Endothelial cell of umbilical vein (primary cell): ENCODE measurements around the gene CUL2. TPM values are rescaled to one million over a fixed set of nuclear protein-coding genes. Genes with fewer than 3 reads are reported as not detected.

Experiments used
- BruUV-seq: library from RNA; stranded (reverse); fragments of 400-500 nt; replicated peaks from 2 replicates; lab custom pipeline; 2021; lab: Mats Ljungman, UMichigan
- CTCF ChIA-PET: fragments of 300-600, 350-600 bp; sonication (Branson Sonifier 250); formaldehyde crosslinking; loops from one replicate; lab custom pipeline; 2021; ENCODE audit warnings: antibody characterized with exemption, inconsistent platforms; lab: Charles Lee
- POLR2A ChIA-PET: fragments of 300-600, 350-600 bp; sonication (Branson Sonifier 250); formaldehyde crosslinking; loops from one replicate; lab custom pipeline; 2021; ENCODE audit warnings: antibody characterized with exemption, inconsistent platforms; lab: Charles Lee
- DNase-seq: peaks from one replicate; pipeline ENCODE4 v3.0.0-alpha.2; 2011; ENCODE audit warnings: low read depth, low spot score
- FAIRE-seq: peaks from 2 replicates; lab custom pipeline; 2011; peaks lifted over from hg19 to GRCh38; lab: Jason Lieb, UNC
- H2AFZ ChIP-seq: 2 replicates; pipeline ENCODE4 v1.6.0; 2012; ENCODE audit warnings: low read depth, low read length, control low read depth, inconsistent platforms
- H3K27ac ChIP-seq: 2 replicates; pipeline ENCODE4 v1.5.1; 2011; ENCODE audit warnings: low read depth, mild to moderate bottlenecking, control low read depth, low read length, moderate library complexity; ENCODE audit not compliant: insufficient read depth
- H3K27me3 ChIP-seq, 2 experiments: 2 replicates each; pipeline versions ENCODE4 v1.6.0 to v1.6.1; 2011; ENCODE audit warnings: low read length in 2 of 2, mixed read lengths in 1 of 2; ENCODE audit not compliant: control insufficient read depth in 2 of 2, insufficient read depth in 2 of 2
- H3K36me3 ChIP-seq, 2 experiments: 2 replicates in 1 of 2; 3 replicates in 1 of 2; pipeline ENCODE4 v1.5.1; 2011; ENCODE audit warnings: low read length in 2 of 2, mild to moderate bottlenecking in 1 of 2, moderate library complexity in 1 of 2; ENCODE audit not compliant: control insufficient read depth in 2 of 2, insufficient read depth in 2 of 2; ENCODE audit errors: extremely low read depth in 1 of 2
- H3K4me1 ChIP-seq: 3 replicates; pipeline ENCODE4 v1.5.1; 2011; ENCODE audit warnings: mild to moderate bottlenecking, low read length; ENCODE audit not compliant: control insufficient read depth, insufficient read depth; ENCODE audit errors: extremely low read depth
- H3K4me2 ChIP-seq: 2 replicates; pipeline ENCODE4 v1.6.1; 2011; ENCODE audit warnings: low read length, control low read depth, mixed read lengths; ENCODE audit not compliant: insufficient read depth
- H3K4me3 ChIP-seq, 3 experiments: fragments of 200-600 bp in 1 of 3; sonication (generic), shearing (Covaris generic) in 1 of 3; replicated peaks in 1 of 3; 2 replicates each; pipeline ENCODE4 v1.5.1; 2011 to 2016; ENCODE audit warnings: control low read depth in 3 of 3, low read length in 3 of 3, mild to moderate bottlenecking in 2 of 3, inconsistent platforms in 1 of 3, low read depth in 1 of 3, moderate library complexity in 1 of 3; ENCODE audit not compliant: insufficient read depth in 1 of 3
- H3K79me2 ChIP-seq: 2 replicates; pipeline ENCODE4 v1.6.0; 2012; ENCODE audit warnings: low read length, inconsistent platforms; ENCODE audit not compliant: control insufficient read depth, insufficient read depth
- H3K9ac ChIP-seq: replicated peaks from 2 replicates; pipeline ENCODE3; 2011; ENCODE audit warnings: low read length, control low read depth; ENCODE audit not compliant: insufficient read depth; ENCODE audit errors: extremely low read depth
- H3K9me1 ChIP-seq: replicated peaks from 3 replicates; pipeline ENCODE4 v1.6.0; 2011; ENCODE audit warnings: mild to moderate bottlenecking, low read length; ENCODE audit not compliant: control insufficient read depth, insufficient read depth; ENCODE audit errors: extremely low read depth
- H3K9me3 ChIP-seq: replicated peaks from 2 replicates; pipeline ENCODE4 v1.5.1; 2012; ENCODE audit warnings: low read length, inconsistent platforms; ENCODE audit not compliant: control insufficient read depth, insufficient read depth
- H4K20me1 ChIP-seq: replicated peaks from 2 replicates; pipeline ENCODE3; 2011; ENCODE audit warnings: mild to moderate bottlenecking, low read length; ENCODE audit not compliant: control insufficient read depth, insufficient read depth; ENCODE audit errors: extremely low read depth
- EZH2 ChIP-seq: IDR thresholded peaks from 2 replicates; pipeline ENCODE4 v1.6.1; 2012; ENCODE audit warnings: borderline replicate concordance, low read depth, mild to moderate bottlenecking, moderate library complexity, low read length, inconsistent platforms; ENCODE audit not compliant: severe bottlenecking
- FOS ChIP-seq: IDR thresholded peaks from 2 replicates; pipeline ENCODE4 v1.6.1; 2011; ENCODE audit warnings: mild to moderate bottlenecking, low read length, moderate library complexity, borderline replicate concordance; ENCODE audit not compliant: insufficient read depth
- GATA2 ChIP-seq: IDR thresholded peaks from 2 replicates; pipeline ENCODE4 v1.7.0; 2011; ENCODE audit warnings: low read depth, mild to moderate bottlenecking, moderate library complexity, mixed read lengths, low read length; ENCODE audit not compliant: insufficient read length, insufficient read depth
- JUN ChIP-seq: IDR thresholded peaks from 2 replicates; pipeline ENCODE4 v1.6.1; 2011; ENCODE audit warnings: borderline replicate concordance, low read depth; ENCODE audit not compliant: insufficient read length, insufficient read depth
- MYC ChIP-seq: IDR thresholded peaks from one replicate; pipeline ENCODE4 v1.6.1; 2011; ENCODE audit warnings: mild to moderate bottlenecking, low read depth, low read length
- POLR2A ChIP-seq: IDR thresholded peaks from 2 replicates; pipeline ENCODE4 v1.6.1; 2012; ENCODE audit warnings: low read depth, mild to moderate bottlenecking, control low read depth, low read length
- POLR2AphosphoS5 ChIP-seq: IDR thresholded peaks from 2 replicates; pipeline ENCODE4 v1.6.1; 2012; ENCODE audit warnings: low read depth, mild to moderate bottlenecking, control low read depth, low read length, moderate library complexity; ENCODE audit not compliant: insufficient read depth
- dilution Hi-C: fragments of 300-500 bp; cut with MboI; formaldehyde crosslinking; loops from one replicate; pipeline ENCODE4 v1.15.0; 2019; ENCODE audit warnings: low sequenced_read_pairs; ENCODE audit not compliant: extremely low pct_ligation_motif_present
- intact Hi-C: fragments of 100-400 bp; cut with micrococcal nuclease; formaldehyde crosslinking; loops from one replicate; pipeline ENCODE4 v1.10.0; 2022
- polyA plus RNA-seq, 4 experiments: library from polyadenylated mRNA; depleted of rRNA in 3 of 4; stranded (reverse) in 3 of 4; unstranded in 1 of 4; fragments of >200 nt; gene quantifications; 2 replicates each; pipeline versions ENCODE4 v1.2.1 to v1.2.3, GENCODE V29; 2011 to 2012; ENCODE audit warnings: missing spikeins in 1 of 4
- total RNA-seq: library from RNA; stranded (reverse); gene quantifications from 2 replicates; pipeline ENCODE4 v1.2.3, GENCODE V29; 2021
- TF ChIP-seq, protein P1 (sequence below), 2 donors: IDR thresholded peaks; 1 replicate in 1 of 2; 2 replicates in 1 of 2; pipeline ENCODE4 v1.5.1; 2011; ENCODE audit warnings: low read length in 2 of 2, mild to moderate bottlenecking in 2 of 2, moderate library complexity in 2 of 2, control low read depth in 1 of 2, inconsistent platforms in 1 of 2, low read depth in 1 of 2; ENCODE audit not compliant: insufficient read depth in 1 of 2; ENCODE audit errors: extremely low read depth in 1 of 2

Gene CUL2
- total and polyA plus RNA-seq, 2 donors (not counting 3 experiments of a cell fraction or from before 2014, with no cell fraction given): 11.6 to 45.3 TPM

DNA sequence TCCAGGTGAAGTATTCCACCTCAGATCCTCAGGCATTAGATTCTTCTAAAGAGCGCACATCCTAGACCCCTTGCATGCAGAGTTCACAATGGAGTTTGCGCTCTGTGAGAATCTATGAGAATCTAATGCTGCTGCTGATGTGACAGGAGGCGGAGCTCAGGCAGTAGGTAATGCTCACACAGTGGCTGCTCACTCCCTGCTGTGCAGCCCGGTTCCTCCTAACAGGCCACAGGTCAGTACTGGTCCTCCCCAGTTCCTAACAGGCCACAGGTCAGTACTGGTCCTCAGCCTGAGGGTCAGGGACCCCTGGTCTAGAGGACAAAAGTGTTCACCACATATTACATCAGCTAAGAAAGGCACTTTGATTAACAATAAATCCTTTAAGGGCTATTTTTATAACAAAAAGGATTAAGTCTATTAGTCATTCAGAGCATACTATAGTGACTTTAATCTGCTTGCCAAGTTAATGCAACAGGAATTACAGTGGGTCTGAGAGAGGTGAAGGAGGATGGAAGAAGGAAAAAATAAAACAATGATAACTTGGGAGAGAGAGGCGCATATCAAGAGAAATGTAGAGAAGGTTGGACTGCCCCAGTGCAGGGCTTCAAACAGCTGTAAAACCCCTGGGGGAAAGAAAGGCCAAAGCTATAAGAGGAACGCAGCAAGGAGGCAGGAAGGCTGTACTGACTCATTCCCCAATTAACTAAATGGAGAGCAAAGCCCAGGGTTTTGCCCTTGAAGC, 49.2 kb downstream of the CUL2 start:
- Histone ChIP-seq H2AFZ (no peak overlapping the region), H3K4me1 (peaks cover 16% of the 10 kb centered on the region)
- dilution Hi-C loops: no loop called here

DNA sequence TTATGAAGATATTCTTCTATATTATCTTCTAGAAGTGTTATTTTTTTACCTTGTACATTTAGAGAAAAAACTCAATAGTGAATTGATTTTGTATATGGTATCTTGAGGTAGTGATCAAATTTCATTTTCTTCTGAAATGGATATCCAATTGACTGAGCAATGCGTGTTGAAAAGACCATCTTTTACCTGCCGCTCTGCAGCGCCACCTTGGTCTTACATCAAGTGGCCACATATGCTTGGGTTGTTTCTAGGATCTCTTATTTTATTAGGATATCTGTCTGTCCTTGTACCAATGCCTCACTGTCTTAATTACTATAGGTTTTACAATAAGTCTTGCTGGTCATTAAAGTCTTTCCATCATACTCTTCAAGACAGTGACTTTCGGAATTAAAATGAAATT, 53.0 kb downstream of the CUL2 start:
- DNase-seq (no peak), FAIRE-seq (no peak)
- intact Hi-C loops (no loop called here), dilution Hi-C loops (no loop called here)
- Histone ChIP-seq H3K79me2 (no peaks in the 10 kb centered on the region), H2AFZ (no peak overlapping the region), H3K9me1 (no peaks in the 10 kb centered on the region), H3K4me3 (no peak overlapping the region), H4K20me1 (no peaks in the 10 kb centered on the region), H3K27me3 (no peaks in the 10 kb centered on the region), H3K4me2 (no peak overlapping the region), H3K27ac (no peak overlapping the region), H3K9ac (no peak overlapping the region), H3K36me3 (peaks cover 0 to 8% of the 10 kb centered on the region in 2 experiments), H3K4me1 (peaks cover 16% of the 10 kb centered on the region), H3K9me3 (no peaks in the 10 kb centered on the region)
- CTCF ChIA-PET: no interaction called here
- POLR2A ChIA-PET: no interaction called here
- BruUV-seq: no TSS peak
- TF ChIP-seq MYC (no peak), FOS (no peak), GATA2 (no peak), POLR2A (no peak), EZH2 (no peak), JUN (no peak), POLR2AphosphoS5 (no peak)
- TF ChIP-seq, protein P1, sequence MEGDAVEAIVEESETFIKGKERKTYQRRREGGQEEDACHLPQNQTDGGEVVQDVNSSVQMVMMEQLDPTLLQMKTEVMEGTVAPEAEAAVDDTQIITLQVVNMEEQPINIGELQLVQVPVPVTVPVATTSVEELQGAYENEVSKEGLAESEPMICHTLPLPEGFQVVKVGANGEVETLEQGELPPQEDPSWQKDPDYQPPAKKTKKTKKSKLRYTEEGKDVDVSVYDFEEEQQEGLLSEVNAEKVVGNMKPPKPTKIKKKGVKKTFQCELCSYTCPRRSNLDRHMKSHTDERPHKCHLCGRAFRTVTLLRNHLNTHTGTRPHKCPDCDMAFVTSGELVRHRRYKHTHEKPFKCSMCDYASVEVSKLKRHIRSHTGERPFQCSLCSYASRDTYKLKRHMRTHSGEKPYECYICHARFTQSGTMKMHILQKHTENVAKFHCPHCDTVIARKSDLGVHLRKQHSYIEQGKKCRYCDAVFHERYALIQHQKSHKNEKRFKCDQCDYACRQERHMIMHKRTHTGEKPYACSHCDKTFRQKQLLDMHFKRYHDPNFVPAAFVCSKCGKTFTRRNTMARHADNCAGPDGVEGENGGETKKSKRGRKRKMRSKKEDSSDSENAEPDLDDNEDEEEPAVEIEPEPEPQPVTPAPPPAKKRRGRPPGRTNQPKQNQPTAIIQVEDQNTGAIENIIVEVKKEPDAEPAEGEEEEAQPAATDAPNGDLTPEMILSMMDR (IDR thresholded peaks at IDR 0.05; ENCODE audit: extremely low read depth in 1 of 2, insufficient read depth in 1 of 2, low read depth in 1 of 2, low read length in 2 of 2): no peak

More for the DNA sequence above, 49.2 kb downstream of the CUL2 start:
- Histone ChIP-seq H3K9me1 (no peaks in the 10 kb centered on the region), H3K36me3 (peaks cover 2 to 5% of the 10 kb centered on the region in 2 experiments), H4K20me1 (no peaks in the 10 kb centered on the region), H3K4me3 (no peak overlapping the region), H3K4me2 (no peak overlapping the region), H3K79me2 (no peaks in the 10 kb centered on the region), H3K9me3 (no peaks in the 10 kb centered on the region), H3K27me3 (no peaks in the 10 kb centered on the region), H3K27ac (no peak overlapping the region), H3K9ac (no peak overlapping the region)
- FAIRE-seq: peak; percentile 83
- peak; percentile 74 for DNase-seq
- ChIA-PET POLR2A (no interaction called here), CTCF (interaction anchor here (0.6 to 2.4 kb wide), 8 partner anchors 8 to 155 kb away, joined by 3 to 11 read pairs (median 4); partner anchors contain the start of gene CUL2)
- TF ChIP-seq JUN (no peak), FOS (peak; percentile 51)
- BruUV-seq: no TSS peak
- intact Hi-C loops: loop anchor here (2.0 kb wide), 1 partner anchor 18 kb away; no protein-coding TSS in a partner anchor
